Measurements from ENCODE around the gene CEPT1.

The CEPT1 gene

GRCh38 chr1:111228748-111229126 is 88.7 kb downstream of the CEPT1 start:
- DNase-seq: no peak

- no peak for DNase-seq
Measured at GRCh38 chr1:111232134-111232533, 92.1 kb downstream of the CEPT1 start.

GRCh38 chr1:111234258-111234657 is 94.2 kb downstream of the CEPT1 start:
- DNase-seq: no peak

Measured in suppressor macrophage treated with lipopolysaccharide for 1 hour (primary cell).